Testis (tissue), 2 donors: ENCODE results near the gene KLF1.

Experiments used
- POLR2A ChIP-seq: fragments of 450-650 bp; IDR thresholded peaks from one replicate; pipeline ENCODE4 v1.6.1; 2017; ENCODE audit warnings: antibody characterized with exemption, mild to moderate bottlenecking, moderate library complexity
- TF ChIP-seq, protein P1 (sequence below), 3 experiments: fragments of 450-650 bp in 2 of 3; fragments of 200-600 bp in 1 of 3; sonication (generic) in 1 of 3; IDR thresholded peaks; one replicate each; pipeline ENCODE4 v1.5.1; 2016 to 2019; ENCODE audit warnings: antibody characterized with exemption in 3 of 3, mild to moderate bottlenecking in 2 of 3, moderate library complexity in 1 of 3

DNA sequence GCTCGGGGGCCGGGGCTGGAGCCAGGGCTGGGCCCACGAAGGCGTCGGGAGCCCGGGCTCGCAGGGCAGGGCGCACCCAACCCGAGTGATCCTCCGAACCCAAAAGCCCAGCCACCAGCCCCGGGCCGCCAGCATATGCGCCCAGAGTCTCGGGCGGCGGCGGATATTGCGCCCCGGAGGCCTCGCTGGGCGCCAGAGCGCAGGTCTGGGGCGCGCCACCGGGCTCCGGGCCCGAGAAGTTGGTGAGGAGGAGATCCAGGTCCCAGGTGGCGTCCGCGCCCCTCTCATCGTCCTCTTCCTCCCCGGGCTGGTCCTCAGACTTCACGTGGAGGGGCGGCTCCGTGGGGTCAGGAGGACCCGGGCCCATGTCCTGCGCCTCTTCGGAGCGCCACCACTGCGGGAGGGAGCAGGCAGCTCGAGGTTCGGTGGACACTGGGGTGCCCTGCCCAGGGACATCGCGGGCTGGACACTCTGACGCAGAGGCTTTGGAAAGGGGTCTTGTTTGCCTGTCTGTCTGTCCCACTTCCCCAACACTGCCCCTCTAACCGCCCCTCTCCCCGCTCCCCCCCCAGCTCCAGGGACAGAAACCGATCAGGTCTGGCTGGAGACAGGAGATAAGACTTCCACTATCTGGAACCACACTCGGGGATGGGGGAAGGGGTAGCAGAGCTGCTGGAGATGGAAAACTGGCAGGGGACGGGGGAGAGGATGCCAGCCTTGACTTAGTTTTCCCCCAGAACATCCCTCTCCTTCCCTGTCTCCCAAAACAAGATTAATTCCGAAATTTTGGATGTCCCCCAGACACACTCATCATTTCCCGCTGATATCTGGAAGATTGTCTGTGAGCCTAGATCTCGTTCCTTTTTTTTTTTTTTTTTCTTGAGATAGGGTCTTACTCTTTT, 1.0 kb downstream of the KLF1 start:
- TF ChIP-seq, protein P1, sequence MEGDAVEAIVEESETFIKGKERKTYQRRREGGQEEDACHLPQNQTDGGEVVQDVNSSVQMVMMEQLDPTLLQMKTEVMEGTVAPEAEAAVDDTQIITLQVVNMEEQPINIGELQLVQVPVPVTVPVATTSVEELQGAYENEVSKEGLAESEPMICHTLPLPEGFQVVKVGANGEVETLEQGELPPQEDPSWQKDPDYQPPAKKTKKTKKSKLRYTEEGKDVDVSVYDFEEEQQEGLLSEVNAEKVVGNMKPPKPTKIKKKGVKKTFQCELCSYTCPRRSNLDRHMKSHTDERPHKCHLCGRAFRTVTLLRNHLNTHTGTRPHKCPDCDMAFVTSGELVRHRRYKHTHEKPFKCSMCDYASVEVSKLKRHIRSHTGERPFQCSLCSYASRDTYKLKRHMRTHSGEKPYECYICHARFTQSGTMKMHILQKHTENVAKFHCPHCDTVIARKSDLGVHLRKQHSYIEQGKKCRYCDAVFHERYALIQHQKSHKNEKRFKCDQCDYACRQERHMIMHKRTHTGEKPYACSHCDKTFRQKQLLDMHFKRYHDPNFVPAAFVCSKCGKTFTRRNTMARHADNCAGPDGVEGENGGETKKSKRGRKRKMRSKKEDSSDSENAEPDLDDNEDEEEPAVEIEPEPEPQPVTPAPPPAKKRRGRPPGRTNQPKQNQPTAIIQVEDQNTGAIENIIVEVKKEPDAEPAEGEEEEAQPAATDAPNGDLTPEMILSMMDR (IDR thresholded peaks at IDR 0.05), result no peak
- TF ChIP-seq POLR2A, result no peak
